HG03457 (cell line): Measurements from ENCODE around the gene PGLYRP2.
"Not testable (repeated sequence)": the region's sequence is repeated elsewhere in the genome, so short reads cannot be mapped to it uniquely, and the experiment has no call there.

ENCODE experiments used
- ATAC-seq: cut with Tn5 transposase; IDR thresholded peaks from one replicate; pipeline ENCODE4 v1.9.1; 2021; ENCODE audit warnings: moderate number of reproducible peaks; ENCODE audit not compliant: unreplicated experiment

The PGLYRP2 gene

GRCh38 chr19:15488489-15489226 is 9.4 kb upstream of the PGLYRP2 start:
- ATAC-seq = no peak

DNA sequence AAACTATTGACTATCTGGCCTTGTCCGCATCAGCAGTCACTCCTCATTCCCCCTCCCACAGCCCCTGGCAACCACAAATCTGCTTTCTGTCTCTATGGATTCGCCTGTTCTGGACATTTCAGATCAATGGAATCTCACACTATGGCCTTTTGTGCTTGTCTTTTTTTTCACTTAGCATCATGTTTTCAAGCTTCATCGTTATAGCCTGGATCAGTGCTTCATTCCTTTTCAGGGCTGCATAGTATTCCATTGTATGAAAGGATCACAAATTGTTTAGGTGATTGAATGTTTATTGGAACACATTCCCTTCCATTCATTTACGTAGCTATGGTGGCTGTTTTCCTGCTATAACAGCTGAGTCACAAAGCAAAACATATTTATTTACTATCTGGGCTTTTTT is 7.7 kb upstream of the PGLYRP2 start:
- ATAC-seq = no peak

DNA sequence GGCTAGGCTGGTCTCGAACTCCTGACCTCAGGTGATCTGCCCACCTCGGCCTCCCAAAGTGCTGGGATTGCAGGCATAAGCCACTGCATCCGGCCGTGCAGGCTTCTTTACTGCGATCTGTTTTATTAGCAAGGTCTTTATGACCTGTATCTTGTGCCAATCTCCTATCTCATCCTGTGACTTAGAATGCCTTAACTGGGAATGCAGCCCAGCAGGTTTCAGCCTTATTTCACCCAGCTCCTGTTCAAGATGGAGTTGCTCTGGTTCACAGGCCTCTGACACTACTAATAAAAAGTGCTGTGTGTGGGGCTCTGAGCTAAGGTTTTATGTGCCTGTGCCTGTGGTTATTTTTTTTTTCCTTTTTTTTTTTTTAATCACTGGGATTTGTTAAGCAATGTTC is 6.5 kb upstream of the PGLYRP2 start:
- not testable (repeated sequence) for ATAC-seq

DNA sequence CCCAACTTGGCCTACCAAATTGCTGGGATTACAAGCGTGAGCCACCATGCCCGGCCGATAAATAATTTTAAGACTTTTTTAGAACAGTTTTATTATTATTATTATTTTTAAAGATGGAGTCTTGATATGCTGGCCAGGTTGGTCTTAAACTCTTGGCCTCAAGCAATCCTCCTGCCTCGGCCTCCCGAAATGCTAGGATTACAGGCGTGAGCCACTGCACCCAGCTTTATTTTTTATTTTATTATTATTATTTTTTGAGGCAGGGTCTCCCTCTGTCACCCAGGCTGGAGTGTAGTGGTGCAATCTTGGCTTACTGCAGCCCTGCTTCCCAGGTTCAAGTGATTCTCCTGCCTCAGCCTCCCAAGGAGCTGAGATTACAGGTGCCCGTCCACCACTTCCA is 1.7 kb upstream of the PGLYRP2 start:
- ATAC-seq = not testable (repeated sequence)

GRCh38 chr19:15476325-15476724 is 3.0 kb downstream of the PGLYRP2 start:
- ATAC-seq = no peak

- ATAC-seq = no peak
Measured at GRCh38 chr19:15475611-15476010, 3.7 kb downstream of the PGLYRP2 start.

DNA sequence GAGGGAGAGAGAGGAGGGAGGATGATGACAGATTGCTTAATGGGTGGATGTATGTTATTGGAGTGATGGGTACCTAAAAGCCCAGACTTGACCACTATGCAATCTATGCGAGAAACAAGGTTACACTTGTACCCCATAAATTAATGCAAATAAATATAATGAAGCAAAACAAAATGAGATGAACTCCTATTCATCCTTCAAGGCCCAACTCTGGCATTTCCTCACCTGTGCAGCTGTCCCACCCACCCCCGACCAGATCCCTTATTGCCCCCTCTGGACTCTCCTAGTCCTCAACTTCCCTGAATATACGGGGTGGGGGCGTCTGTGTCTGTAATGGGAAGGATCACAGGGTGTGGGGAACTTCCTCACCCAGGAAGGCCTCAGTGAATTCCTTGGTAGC is 4.1 kb downstream of the PGLYRP2 start:
- ATAC-seq = no peak

- ATAC-seq = not testable (repeated sequence)
Measured at GRCh38 chr19:15473821-15474220, 5.5 kb downstream of the PGLYRP2 start.

DNA sequence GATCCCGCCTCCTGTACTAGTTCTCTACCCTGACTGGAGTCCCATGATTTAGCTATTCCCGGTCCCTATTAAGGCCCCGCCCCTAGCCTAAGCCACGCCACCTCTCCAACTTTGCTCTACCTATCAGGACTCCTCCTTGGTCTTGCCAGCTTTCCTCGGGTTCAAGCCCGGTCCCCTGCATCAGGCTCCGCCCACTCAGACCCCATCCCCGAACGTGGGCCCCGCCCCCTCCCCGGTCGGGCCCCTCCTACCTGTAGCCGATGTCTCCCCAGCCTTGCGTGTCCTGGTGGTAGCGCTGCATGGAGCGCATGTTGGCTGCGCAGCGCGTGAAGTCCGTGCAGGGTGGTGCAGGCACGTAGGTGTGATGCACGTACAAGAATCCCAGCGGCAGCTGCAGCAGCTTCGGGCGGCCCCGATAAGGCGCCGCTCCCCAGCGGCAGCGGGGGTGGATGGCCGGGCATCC is 7.6 kb downstream of the PGLYRP2 start:
- ATAC-seq = no peak

DNA sequence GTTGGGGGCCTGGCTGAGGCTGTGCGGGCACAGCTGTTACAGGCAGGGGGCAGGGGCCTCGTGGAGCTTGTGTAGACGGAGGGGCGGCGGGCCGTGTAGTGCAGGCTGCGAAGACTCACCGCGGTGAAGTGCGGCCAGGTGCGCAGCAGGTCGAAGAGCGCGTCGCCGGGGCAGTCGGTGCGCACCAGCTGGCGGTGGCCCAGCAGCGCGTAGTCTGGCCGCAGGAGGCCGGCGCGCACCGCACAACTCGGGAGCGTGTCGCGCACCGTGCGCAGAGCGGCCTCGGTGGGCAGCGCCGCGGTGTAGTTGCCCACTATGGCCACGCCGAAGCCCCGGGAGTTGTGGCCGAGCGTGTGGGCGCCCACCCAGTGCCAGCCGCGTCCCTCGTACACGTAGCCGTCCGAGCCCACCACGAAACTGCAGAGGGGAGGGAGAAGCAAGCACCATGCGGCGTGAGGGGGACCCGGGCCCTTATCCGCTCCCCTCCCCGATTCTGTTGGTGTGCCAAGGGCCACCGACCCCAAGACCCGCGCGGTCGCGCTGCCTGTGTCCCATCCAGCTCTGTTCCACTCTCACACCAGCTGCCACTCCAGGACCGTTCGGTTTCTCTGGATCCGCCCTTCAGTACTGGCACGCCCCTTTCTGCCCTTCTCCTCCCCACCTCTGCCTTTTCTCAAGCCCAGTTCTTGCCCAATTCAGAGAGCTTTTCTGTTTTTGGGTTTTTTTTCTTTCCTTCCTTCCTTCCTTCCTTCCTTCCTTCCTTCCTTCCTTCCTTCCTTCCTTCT is 9.6 kb downstream of the PGLYRP2 start:
- ATAC-seq = no peak

DNA sequence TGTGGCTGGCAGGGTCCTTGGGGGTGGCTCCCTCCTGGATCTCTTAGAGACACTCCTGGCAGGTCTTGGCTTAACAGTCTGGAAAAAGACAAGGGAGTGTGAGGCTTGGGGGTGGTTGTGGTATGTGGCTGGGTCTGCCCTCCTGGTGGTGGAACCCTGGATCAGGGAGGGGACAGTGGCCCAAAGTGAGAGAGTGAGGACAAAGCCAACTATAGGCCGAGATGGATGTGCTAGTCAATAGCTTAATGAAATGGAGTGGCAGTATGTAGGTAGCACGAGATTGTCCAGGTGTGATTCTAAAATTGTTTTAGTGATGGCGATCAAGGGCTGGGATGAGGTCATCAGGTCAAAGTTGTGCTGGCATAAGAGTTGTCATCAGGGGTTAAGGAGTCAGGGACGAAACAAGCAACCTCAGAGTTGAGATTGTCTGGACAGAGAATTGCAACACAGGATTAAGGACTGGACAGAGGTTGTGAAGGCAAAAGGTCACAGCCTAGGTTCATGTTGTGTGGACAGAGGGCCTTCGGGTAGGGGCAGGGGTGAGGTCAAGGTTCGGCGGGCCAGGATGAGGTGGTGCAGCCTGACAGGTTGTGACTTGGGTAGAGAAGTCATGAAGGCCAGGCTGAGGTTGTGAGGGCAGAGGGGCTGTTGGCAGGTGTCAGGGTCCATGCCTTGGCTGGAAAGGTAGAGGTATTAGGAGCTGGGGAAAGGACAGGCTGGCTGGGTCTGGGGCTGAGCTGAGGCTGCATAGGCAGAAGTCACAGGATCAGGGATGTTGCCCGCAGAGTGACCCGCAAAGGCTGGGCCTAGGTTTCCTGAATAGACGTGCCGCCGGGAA is 10.4 kb downstream of the PGLYRP2 start:
- ATAC-seq = no peak

DNA sequence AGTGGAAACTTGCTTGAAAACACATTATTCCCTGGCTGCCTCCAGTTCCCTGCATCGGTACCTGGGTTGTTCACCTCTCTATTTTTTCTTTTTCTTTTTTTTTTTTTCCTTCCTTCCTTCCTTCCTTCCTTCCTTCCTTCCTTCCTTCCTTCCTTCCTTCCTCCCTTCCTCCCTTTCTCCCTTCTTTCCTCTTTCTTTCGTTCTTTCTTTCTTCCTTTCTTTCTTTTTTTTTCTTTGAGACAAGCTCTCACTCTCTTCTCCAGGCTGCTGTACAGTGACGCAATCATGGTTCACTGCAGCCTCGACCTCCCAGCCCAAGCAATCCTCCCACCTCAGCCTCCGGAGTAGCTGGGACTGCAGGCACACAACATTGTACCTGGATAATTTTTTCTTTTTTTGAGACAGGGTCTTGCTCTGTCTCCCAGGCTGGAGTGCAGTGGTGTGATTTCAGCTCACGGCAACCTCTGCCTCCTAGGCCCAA is 11.5 kb downstream of the PGLYRP2 start:
- ATAC-seq = no peak

DNA sequence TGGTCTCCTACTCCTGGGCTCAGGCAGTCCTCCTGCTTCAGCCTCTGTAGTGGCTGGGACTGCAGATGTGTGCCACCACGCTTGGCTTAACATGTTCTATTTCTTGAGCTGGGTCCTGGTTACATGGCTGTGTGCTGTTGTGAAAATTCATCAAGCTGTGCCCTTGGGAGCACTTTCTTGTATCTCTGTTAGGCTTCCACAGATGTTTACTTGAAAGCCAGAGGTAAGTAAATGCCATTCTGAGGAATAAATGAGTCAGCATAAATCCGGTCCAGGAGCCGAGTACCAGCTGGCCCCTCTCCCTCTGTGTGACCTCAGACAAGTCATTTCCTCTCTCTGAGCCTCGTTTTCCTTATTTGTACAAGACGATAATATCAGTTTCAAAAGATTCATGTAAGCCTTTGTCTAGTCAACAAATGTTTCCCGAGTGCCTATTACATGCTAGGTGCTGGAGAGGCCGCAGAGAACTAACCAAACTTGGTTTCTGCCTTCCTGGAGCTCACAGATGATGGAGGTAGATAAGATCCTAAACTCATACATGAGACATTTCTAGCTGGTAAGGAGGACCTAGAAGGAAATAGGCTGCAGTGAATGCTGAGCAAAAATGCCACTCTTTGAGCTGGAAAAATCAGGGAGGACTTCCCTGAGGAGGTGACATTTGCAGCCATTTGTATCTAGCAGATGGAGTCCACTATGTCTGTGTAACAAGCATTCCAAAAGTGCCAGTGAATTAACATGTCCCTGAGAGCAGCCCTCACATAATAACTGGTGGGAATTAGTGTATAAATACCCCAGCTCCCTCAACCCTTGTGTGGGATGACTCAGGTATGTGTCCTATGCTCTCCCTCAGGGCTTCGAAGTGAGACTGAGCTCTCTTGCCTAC is 12.2 kb downstream of the PGLYRP2 start:
- no peak for ATAC-seq

DNA sequence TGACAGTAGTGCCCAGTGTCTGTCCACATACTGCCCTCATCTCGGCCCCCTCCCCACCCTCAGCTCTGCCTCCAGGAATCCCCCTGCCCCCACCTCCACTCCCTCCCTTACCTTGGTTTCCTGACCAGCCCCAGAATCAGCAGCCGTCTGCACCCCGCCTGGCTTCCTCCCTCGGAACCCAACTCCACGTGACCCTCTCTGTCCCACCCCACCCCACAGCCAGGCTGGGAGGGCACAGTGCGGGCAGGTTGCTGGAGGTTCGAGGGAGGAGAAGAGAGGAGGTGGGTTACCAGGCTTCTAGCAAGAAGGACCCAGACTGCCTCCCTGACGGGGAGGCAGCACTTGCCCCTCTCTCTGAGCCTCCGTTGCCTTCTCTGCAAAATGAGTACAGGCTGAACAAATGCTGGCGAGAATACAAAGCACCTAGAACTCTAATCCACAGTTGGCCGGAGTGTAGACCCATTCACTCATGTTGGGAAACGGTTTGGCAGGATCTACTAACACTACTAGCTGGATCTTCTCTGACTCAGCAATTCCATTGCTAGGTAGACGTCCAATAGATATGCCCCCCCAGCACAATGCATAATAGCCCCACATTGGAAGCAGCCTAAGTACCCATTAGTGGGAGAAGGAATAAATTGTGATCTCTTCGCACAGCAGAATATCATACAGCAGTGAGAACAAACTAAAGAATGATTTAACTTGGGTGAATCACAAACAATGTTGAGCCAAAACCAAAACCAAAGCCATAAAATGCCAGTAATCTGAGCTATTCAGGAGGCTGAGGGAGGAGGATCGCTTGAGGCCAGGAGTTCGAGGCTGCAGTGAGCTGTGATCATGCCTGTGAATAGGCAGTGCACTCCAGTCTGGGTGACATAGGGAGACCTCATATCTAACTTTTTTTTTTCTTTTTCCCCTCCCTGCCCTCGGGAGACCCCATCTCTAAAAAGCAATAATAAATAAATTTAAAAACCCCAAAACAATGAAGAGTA is 14.6 kb downstream of the PGLYRP2 start, which contains the start of gene RASAL3:
Gene RASAL3, minus strand, starts transcription at position 151 of the 992 bp plus-strand sequence. CDS start 186 bp downstream, outside the sequence.
- no peak for ATAC-seq

DNA sequence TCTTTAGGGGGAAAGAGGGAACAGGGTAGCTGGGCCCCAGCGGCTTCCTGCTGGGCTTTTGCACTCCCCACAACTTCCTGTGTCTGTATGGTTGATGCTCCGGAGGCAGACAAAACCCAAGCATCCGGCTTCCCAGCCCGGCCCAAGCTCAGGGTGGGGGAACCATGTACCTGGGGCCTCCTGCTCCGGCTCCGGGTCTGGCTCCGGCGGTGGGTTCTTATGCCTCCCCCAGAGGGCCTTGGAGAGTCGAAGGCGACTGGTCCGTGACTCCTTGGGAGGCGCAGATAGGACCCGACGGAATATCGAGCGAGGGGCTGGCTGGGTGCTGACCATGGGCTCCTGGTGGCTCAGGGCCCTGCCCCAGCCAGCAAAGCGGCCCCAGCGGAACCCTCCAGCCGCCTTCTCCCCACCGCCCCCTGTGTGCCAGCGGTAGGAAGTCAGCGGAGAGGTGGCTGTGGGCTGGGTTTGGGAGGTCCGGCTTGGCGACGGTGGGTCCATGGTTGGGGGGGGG is 15.4 kb downstream of the PGLYRP2 start:
- ATAC-seq = no peak

DNA sequence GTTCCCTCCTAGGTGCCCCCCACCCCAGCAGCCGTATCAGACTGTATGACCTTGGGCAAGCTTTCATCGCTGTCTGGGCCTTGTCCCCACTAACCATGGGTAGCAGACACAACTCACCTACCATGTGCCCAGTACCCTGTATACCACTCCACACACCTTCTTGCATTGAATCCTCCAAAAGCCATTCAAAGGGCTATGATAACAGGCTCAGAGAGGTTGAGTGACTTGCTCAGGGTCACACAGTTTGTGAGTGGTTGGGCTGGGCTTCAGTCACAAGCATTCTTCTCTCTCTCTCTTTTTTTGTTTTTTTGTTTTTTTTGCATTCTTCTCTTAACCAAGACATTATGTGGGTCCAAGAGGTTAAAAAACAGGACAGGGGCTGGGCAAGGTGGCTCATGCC is 17.6 kb downstream of the PGLYRP2 start:
- no peak for ATAC-seq

GRCh38 chr19:15457701-15458484 is 21.4 kb downstream of the PGLYRP2 start:
- no peak for ATAC-seq
